ENCODE results near the gene BATF2. TPM values are rescaled to one million over a fixed set of nuclear protein-coding genes. Genes with fewer than 3 reads are reported as not detected.

Gene BATF2
- total and polyA plus RNA-seq, 9 of the 15 experiments (the other 6 are each of a cell fraction or from before 2014, with no cell fraction given) = 1.7 to 8.9 (median 6.4) TPM

GRCh38 chr11:65043881-65044501 is 47.2 kb upstream of the BATF2 start (continued):
- TF ChIP-seq ETV6 (IDR thresholded peaks at IDR 0.05; ENCODE audit: borderline replicate concordance in 1 of 2, low read depth in 2 of 2, low read length in 1 of 2) (no peak), ETV6 (CRISPR knock-in tag; IDR thresholded peaks at IDR 0.05; ENCODE audit: borderline replicate concordance) (no peak)

- Histone ChIP-seq H3K9me1 (ENCODE audit: control insufficient read depth, insufficient read depth, low read length) (no peaks in the 10 kb centered on the region), H3K9ac (ENCODE audit: insufficient read depth in 1 of 2, low read depth in 2 of 2, low read length in 2 of 2) (peak overlapping the region in 1 of 2 experiments; percentile 43; a peak in 1 of 4 replicates), H3K36me3 (ENCODE audit: control insufficient read depth, insufficient read depth, low read length) (peaks cover 30% of the 10 kb centered on the region; the same call in 2 of the 3 replicates), H3K4me2 (ENCODE audit: insufficient read depth, low read length) (no peak overlapping the region), H2AFZ (ENCODE audit: low read depth, low read length) (no peak overlapping the region), H4K20me1 (replicated peaks; ENCODE audit: control insufficient read depth, insufficient read depth, low read length) (no peaks in the 10 kb centered on the region; the same call in 1 of the 2 replicates), H3K4me3 (no peak overlapping the region), H3K79me2 (ENCODE audit: control insufficient read depth, insufficient read depth, low read length) (peaks cover 24% of the 10 kb centered on the region), H3K27ac (ENCODE audit: extremely low read depth, low read depth, low read length) (no peak overlapping the region), H3K9me3 (replicated peaks; ENCODE audit: control insufficient read depth, insufficient read depth, low read depth, low read length) (no peaks in the 10 kb centered on the region), H3K27me3 (ENCODE audit: control insufficient read depth in 2 of 2, insufficient read depth in 2 of 2, low read length in 2 of 2) (no peaks in the 10 kb centered on the region), H3K4me1 (replicated peaks in 1 of 2; ENCODE audit: control insufficient read depth in 2 of 2, insufficient read depth in 2 of 2, low read length in 2 of 2) (peaks cover 10 to 65% of the 10 kb centered on the region in 2 experiments; a peak in 4 of 5 replicates)
- ChIA-PET CTCF (ENCODE audit: low intra/inter-chr PET ratio) (no interaction called here), POLR2A (interaction anchor here (0.6 to 1.2 kb wide), 4 partner anchors 10 to 161 kb away, joined by 3 to 5 read pairs (median 3); no protein-coding TSS in a partner anchor)
- in situ Hi-C loops (cut with MboI) = no loop called here
- no TSS peak for BruUV-seq (replicated peaks)
- intact Hi-C loops (cut with micrococcal nuclease) = no loop called here
- peak; percentile 59 for FAIRE-seq
- no peak for ATAC-seq
- no peak for DNase-seq (ENCODE audit: extremely low read depth in 1 of 4, low spot score in 3 of 4)
- WGBS (ENCODE audit: insufficient coverage, low coverage, missing lambda C conversion rate) = 53% methylated on average over 6 of the region's 6 CpGs
- TF ChIP-seq CREB5 (CRISPR knock-in tag; IDR thresholded peaks at IDR 0.05) (no peak), ELF4 (CRISPR knock-in tag; IDR thresholded peaks at IDR 0.05) (no peak), SMARCE1 (IDR thresholded peaks at IDR 0.05) (no peak), ZNF695 (CRISPR knock-in tag; IDR thresholded peaks at IDR 0.05) (no peak), SAFB (IDR thresholded peaks at IDR 0.05; ENCODE audit: borderline replicate concordance, low read depth, low read length) (no peak), GABPB1 (CRISPR knock-in tag; IDR thresholded peaks at IDR 0.05) (no peak), MXD1 (CRISPR knock-in tag; IDR thresholded peaks at IDR 0.05; ENCODE audit: borderline replicate concordance, poor library complexity, severe bottlenecking) (no peak), ZNF384 (IDR thresholded peaks at IDR 0.05; ENCODE audit: low read depth, low read length) (no peak), TFAM (CRISPR knock-in tag; conservative IDR thresholded peaks at IDR 0.05) (no peak), ZNF830 (CRISPR knock-in tag; IDR thresholded peaks at IDR 0.05) (no peak), ATF7 (IDR thresholded peaks at IDR 0.05) (no peak), TSC22D4 (tag; IDR thresholded peaks at IDR 0.05) (no peak), HNRNPUL1 (IDR thresholded peaks at IDR 0.05; ENCODE audit: low read length) (no peak), ZNF23 (CRISPR knock-in tag; IDR thresholded peaks at IDR 0.05) (no peak)
Observed at GRCh38 chr11:65042891-65043290, 46.1 kb upstream of the BATF2 start.
